ENCODE data around the gene ITGA11.

Gene ITGA11

GRCh38 chr15:68431792-68432401 lies at the start of gene ITGA11:
Gene ITGA11 (minus strand): TSS chr15:68432163. CDS start chr15:68432066, 97 bp downstream.
- no peak for FAIRE-seq

GRCh38 chr15:68481321-68481720 lies 49.4 kb upstream of the ITGA11 start:
- FAIRE-seq: no peak

- no peak for FAIRE-seq
Measured at GRCh38 chr15:68480296-68480695, 48.3 kb upstream of the ITGA11 start.

GRCh38 chr15:68479870-68480269 lies 47.9 kb upstream of the ITGA11 start:
- FAIRE-seq: no peak

- no peak for FAIRE-seq
Measured at GRCh38 chr15:68479406-68479805, 47.4 kb upstream of the ITGA11 start.

GRCh38 chr15:68478853-68479252 lies 46.9 kb upstream of the ITGA11 start:
- no peak for FAIRE-seq

GRCh38 chr15:68475449-68475848 lies 43.5 kb upstream of the ITGA11 start:
- no peak for FAIRE-seq

GRCh38 chr15:68471541-68471940 lies 39.6 kb upstream of the ITGA11 start:
- no peak for FAIRE-seq

GRCh38 chr15:68470976-68471375 lies 39.0 kb upstream of the ITGA11 start:
- no peak for FAIRE-seq

GRCh38 chr15:68470049-68470742 lies 38.2 kb upstream of the ITGA11 start:
- no peak for FAIRE-seq

GRCh38 chr15:68469162-68470048 lies 37.4 kb upstream of the ITGA11 start:
- FAIRE-seq: no peak

- FAIRE-seq: no peak
Measured at GRCh38 chr15:68466876-68467275, 34.9 kb upstream of the ITGA11 start.

GRCh38 chr15:68465861-68466560 lies 34.0 kb upstream of the ITGA11 start:
- no peak for FAIRE-seq

- no peak for FAIRE-seq
Measured at GRCh38 chr15:68464448-68465090, 32.6 kb upstream of the ITGA11 start.

GRCh38 chr15:68463996-68464395 lies 32.0 kb upstream of the ITGA11 start:
- no peak for FAIRE-seq

- FAIRE-seq: no peak
Measured at GRCh38 chr15:68463444-68463843, 31.5 kb upstream of the ITGA11 start.

GRCh38 chr15:68460166-68460565 lies 28.2 kb upstream of the ITGA11 start:
- no peak for FAIRE-seq

- FAIRE-seq: no peak
Measured at GRCh38 chr15:68450192-68450591, 18.2 kb upstream of the ITGA11 start.

- no peak for FAIRE-seq
Measured at GRCh38 chr15:68449389-68449788, 17.4 kb upstream of the ITGA11 start.

GRCh38 chr15:68447976-68448755 lies 16.2 kb upstream of the ITGA11 start:
- FAIRE-seq: no peak

GRCh38 chr15:68447209-68447608 lies 15.2 kb upstream of the ITGA11 start:
- no peak for FAIRE-seq

GRCh38 chr15:68445351-68445750 lies 13.4 kb upstream of the ITGA11 start:
- FAIRE-seq: no peak
